Body of pancreas (tissue), 4 donors: ENCODE data around the gene HYAL2.

Source experiments
- POLR2A ChIP-seq, 3 donors: fragments of 450-650 bp; IDR thresholded peaks; one replicate each; pipeline ENCODE4 v1.6.1; 2016; ENCODE audit warnings: antibody characterized with exemption in 3 of 3, mild to moderate bottlenecking in 2 of 3
- TF ChIP-seq, protein P1 (sequence below), 7 experiments: fragments of 450-650 bp in 4 of 7; fragments of 200-600 bp in 3 of 7; sonication (generic) in 3 of 7; IDR thresholded peaks; one replicate each; pipeline ENCODE4 v1.5.1; 2016 to 2019; ENCODE audit warnings: antibody characterized with exemption in 7 of 7

DNA sequence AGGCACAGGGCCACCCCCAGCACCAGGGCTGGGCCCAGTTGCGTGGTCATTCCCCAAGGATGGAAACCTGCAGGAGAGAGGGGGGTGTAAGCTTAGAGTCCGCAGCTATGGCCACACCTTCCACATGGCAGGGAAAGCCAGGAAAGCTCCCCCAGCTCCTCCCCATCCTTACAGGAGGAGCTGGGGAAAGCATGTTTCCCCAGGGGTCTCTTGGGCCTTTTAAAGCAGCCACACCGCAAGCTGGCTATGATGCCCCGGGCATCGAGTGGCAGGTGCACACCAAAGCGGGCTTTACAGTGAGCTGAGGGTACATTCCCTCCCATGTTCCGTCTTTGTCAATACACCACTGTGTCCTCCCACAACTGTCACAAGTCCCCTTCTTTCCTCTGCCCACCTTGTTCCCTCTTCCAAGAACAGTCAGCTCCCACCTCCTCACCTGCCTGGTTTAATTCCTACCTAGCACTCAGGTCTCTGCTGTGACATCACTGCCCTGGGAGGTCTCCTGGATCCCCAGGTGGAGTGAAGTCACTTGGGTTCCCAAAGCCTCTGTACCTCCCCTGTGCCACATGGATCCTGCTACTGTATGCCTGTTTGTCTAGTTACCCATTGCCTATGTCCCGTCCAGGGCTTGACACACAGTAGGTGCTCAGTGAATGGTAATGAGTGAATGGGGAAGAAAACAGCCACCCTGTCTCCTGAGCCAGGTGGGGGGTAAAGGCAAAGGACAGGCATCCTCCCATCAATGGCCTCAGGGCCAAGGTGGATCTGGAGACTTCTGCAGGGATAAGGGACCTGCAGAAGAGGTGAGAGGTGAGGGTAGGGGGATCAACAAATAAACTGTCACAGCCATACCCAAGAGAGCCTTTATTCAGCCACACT lies 26.8 kb downstream of the HYAL2 start:
- TF ChIP-seq, protein P1, sequence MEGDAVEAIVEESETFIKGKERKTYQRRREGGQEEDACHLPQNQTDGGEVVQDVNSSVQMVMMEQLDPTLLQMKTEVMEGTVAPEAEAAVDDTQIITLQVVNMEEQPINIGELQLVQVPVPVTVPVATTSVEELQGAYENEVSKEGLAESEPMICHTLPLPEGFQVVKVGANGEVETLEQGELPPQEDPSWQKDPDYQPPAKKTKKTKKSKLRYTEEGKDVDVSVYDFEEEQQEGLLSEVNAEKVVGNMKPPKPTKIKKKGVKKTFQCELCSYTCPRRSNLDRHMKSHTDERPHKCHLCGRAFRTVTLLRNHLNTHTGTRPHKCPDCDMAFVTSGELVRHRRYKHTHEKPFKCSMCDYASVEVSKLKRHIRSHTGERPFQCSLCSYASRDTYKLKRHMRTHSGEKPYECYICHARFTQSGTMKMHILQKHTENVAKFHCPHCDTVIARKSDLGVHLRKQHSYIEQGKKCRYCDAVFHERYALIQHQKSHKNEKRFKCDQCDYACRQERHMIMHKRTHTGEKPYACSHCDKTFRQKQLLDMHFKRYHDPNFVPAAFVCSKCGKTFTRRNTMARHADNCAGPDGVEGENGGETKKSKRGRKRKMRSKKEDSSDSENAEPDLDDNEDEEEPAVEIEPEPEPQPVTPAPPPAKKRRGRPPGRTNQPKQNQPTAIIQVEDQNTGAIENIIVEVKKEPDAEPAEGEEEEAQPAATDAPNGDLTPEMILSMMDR (IDR thresholded peaks at IDR 0.05), result no peak
- TF ChIP-seq POLR2A (IDR thresholded peaks at IDR 0.05), result no peak
